SK-N-SH (cell line): ENCODE measurements around the gene CYREN. TPM values are rescaled to one million over a fixed set of nuclear protein-coding genes. Genes with fewer than 3 reads are reported as not detected.
A peak's percentile ranks its signal among the peaks of the same experiment; 100 is the strongest.

Source experiments
- CTCF ChIA-PET: fragments of 300-600, 350-600 bp; formaldehyde crosslinking; extraction: SDS; loops from one replicate; lab custom pipeline; 2021; lab: Yijun Ruan, JAX
- POLR2A ChIA-PET: fragments of 350-600 bp; sonication (Branson Sonifier 250); formaldehyde crosslinking; extraction: SDS; loops from one replicate; lab custom pipeline; 2020; ENCODE audit warnings: antibody characterized with exemption, inconsistent platforms; lab: Yijun Ruan, JAX
- DNase-seq: peaks from one replicate; pipeline ENCODE4 v3.0.0; 2012
- H2AFZ ChIP-seq: fragments of 200-600 bp; sonication (generic); 2 replicates; pipeline ENCODE4 v1.8.1; 2016; ENCODE audit warnings: antibody characterized with exemption, mild to moderate bottlenecking, low read depth
- H3F3A ChIP-seq: fragments of 200-600 bp; sonication (generic); replicated peaks from 2 replicates; pipeline ENCODE3; 2016; ENCODE audit warnings: antibody characterized with exemption, mild to moderate bottlenecking; ENCODE audit not compliant: insufficient read depth
- H3K27ac ChIP-seq, 2 experiments: fragments of 200-500 bp in 1 of 2; fragments of 200-600 bp in 1 of 2; sonication (Bioruptor generic) in 1 of 2; sonication (generic), shearing (Covaris generic) in 1 of 2; 2 replicates each; pipeline versions ENCODE4 v1.5.1 to v1.6.1; 2014 to 2016; ENCODE audit warnings: low read depth in 2 of 2, inconsistent platforms in 1 of 2, low read length in 1 of 2, mild to moderate bottlenecking in 1 of 2, mixed read lengths in 1 of 2
- H3K27me3 ChIP-seq: fragments of 200-600 bp; sonication (generic), shearing (Covaris generic); 2 replicates; pipeline ENCODE4 v1.6.1; 2016; ENCODE audit warnings: mixed run types; ENCODE audit not compliant: insufficient read depth
- H3K36me3 ChIP-seq, 2 experiments: fragments of 200-500 bp in 1 of 2; fragments of 200-600 bp in 1 of 2; sonication (Bioruptor generic) in 1 of 2; sonication (generic) in 1 of 2; replicated peaks in 1 of 2; 2 replicates each; pipeline versions ENCODE3 to v1.5.1; 2014 to 2016; ENCODE audit warnings: low read length in 1 of 2, mild to moderate bottlenecking in 1 of 2; ENCODE audit not compliant: insufficient read depth in 2 of 2, control insufficient read depth in 1 of 2
- H3K4me1 ChIP-seq, 2 experiments: fragments of 200-500 bp in 1 of 2; fragments of 200-600 bp in 1 of 2; sonication (Bioruptor generic) in 1 of 2; sonication (generic), shearing (Covaris generic) in 1 of 2; 2 replicates each; pipeline versions ENCODE4 v1.5.1 to v1.6.1; 2014 to 2016; ENCODE audit warnings: low read depth in 1 of 2, low read length in 1 of 2, mixed run types in 1 of 2; ENCODE audit not compliant: insufficient read depth in 2 of 2, control insufficient read depth in 1 of 2
- H3K4me2 ChIP-seq: fragments of 200-600 bp; sonication (generic), shearing (Covaris generic); 2 replicates; pipeline ENCODE4 v1.6.1; 2017; ENCODE audit warnings: mixed run types
- H3K4me3 ChIP-seq, 2 experiments: fragments of 200-500 bp in 1 of 2; fragments of 200-600 bp in 1 of 2; sonication (Bioruptor generic) in 1 of 2; sonication (generic), shearing (Covaris generic) in 1 of 2; 2 replicates each; pipeline versions ENCODE4 v1.5.1 to v1.8.1; 2014 to 2016; ENCODE audit warnings: low read depth in 2 of 2, inconsistent platforms in 1 of 2, low read length in 1 of 2, mild to moderate bottlenecking in 1 of 2, mixed read lengths in 1 of 2, moderate library complexity in 1 of 2
- H3K79me2 ChIP-seq: fragments of 200-600 bp; sonication (generic); 2 replicates; pipeline ENCODE4 v1.8.1; 2017; ENCODE audit warnings: mild to moderate bottlenecking; ENCODE audit not compliant: insufficient read depth
- H3K9ac ChIP-seq: fragments of 200-600 bp; sonication (generic); 2 replicates; pipeline ENCODE4 v1.6.1; 2017; ENCODE audit warnings: mixed run types
- H3K9me2 ChIP-seq: fragments of 200-600 bp; sonication (generic); 2 replicates; pipeline ENCODE4 v1.6.1; 2017; ENCODE audit warnings: mixed run types
- H3K9me3 ChIP-seq: fragments of 200-600 bp; sonication (generic); 2 replicates; pipeline ENCODE4 v1.6.1; 2017; ENCODE audit warnings: mixed run types, mild to moderate bottlenecking, moderate library complexity
- H4K20me1 ChIP-seq: fragments of 200-600 bp; sonication (generic); 2 replicates; pipeline ENCODE4 v1.6.1; 2017; ENCODE audit warnings: mild to moderate bottlenecking, mixed run types; ENCODE audit not compliant: insufficient read depth
- CHD2 ChIP-seq: fragments of 150-350 bp; IDR thresholded peaks from 2 replicates; pipeline ENCODE4 v1.6.1; 2018; ENCODE audit warnings: low read length; ENCODE audit not compliant: partially characterized antibody
- ELF1 ChIP-seq: IDR thresholded peaks from 2 replicates; pipeline ENCODE4 v1.4.0; 2012
- FOSL2 ChIP-seq: IDR thresholded peaks from 2 replicates; pipeline ENCODE4 v1.4.0; 2012; ENCODE audit warnings: low read depth, mild to moderate bottlenecking, moderate library complexity, borderline replicate concordance
- GABPA ChIP-seq: IDR thresholded peaks from 2 replicates; pipeline ENCODE4 v1.4.0; 2012; ENCODE audit warnings: low read depth, mild to moderate bottlenecking
- GATA2 ChIP-seq: sonication (generic); formaldehyde crosslinking; IDR thresholded peaks from 2 replicates; pipeline ENCODE4 v1.5.0; 2020; ENCODE audit warnings: mild to moderate bottlenecking, missing genetic modification reagents
- MXI1 ChIP-seq: IDR thresholded peaks from 2 replicates; pipeline ENCODE4 v1.6.1; 2012; ENCODE audit warnings: mild to moderate bottlenecking, low read depth, low read length, improper control_type of control experiment
- POLR2AphosphoS5 ChIP-seq: IDR thresholded peaks from 2 replicates; pipeline ENCODE4 v1.6.1; 2012; ENCODE audit warnings: low read depth, low read length
- RAD21 ChIP-seq: IDR thresholded peaks from 2 replicates; pipeline ENCODE4 v1.6.1; 2012; ENCODE audit warnings: mild to moderate bottlenecking, low read length
- RFX5 ChIP-seq: IDR thresholded peaks from 2 replicates; pipeline ENCODE4 v1.6.1; 2012; ENCODE audit warnings: mild to moderate bottlenecking, improper control_type of control experiment, low read length
- SMC3 ChIP-seq: IDR thresholded peaks from 2 replicates; pipeline ENCODE4 v1.6.1; 2012; ENCODE audit warnings: low read depth, low read length, improper control_type of control experiment
- TAF1 ChIP-seq: IDR thresholded peaks from 2 replicates; pipeline ENCODE4 v1.6.1; 2012; ENCODE audit warnings: low read depth, mild to moderate bottlenecking, low read length, moderate library complexity, borderline replicate concordance
- WGBS: methylation state at CpG from one replicate; pipeline ENCODE4 v1.1.6; 2017; ENCODE audit warnings: low lambda C conversion rate; 5-methylcytosine and 5-hydroxymethylcytosine counted together
- polyA plus RNA-seq, 3 experiments: library from polyadenylated mRNA; depleted of rRNA; stranded (reverse); fragments of >200 nt; gene quantifications; 2 replicates each; pipeline ENCODE4 v1.2.3, GENCODE V29; 2012
- TF ChIP-seq, protein P1 (sequence below): fragments of 200-600 bp; sonication (generic); IDR thresholded peaks from 2 replicates; pipeline ENCODE4 v1.6.1; 2017; ENCODE audit warnings: antibody characterized with exemption, mild to moderate bottlenecking, moderate library complexity
- TF ChIP-seq, protein P2 (sequence below): fragments of 150-350 bp; IDR thresholded peaks from 2 replicates; pipeline ENCODE4 v1.6.1; 2016; ENCODE audit warnings: mild to moderate bottlenecking, low read depth, low read length
- TF ChIP-seq, protein P3 (sequence below): IDR thresholded peaks from 2 replicates; pipeline ENCODE4 v1.4.0; 2012; ENCODE audit warnings: low read depth, borderline replicate concordance
- TF ChIP-seq, protein P4 (sequence below): IDR thresholded peaks from 2 replicates; pipeline ENCODE4; 2012
- TF ChIP-seq, protein P5 (sequence below): IDR thresholded peaks from 2 replicates; pipeline ENCODE4 v1.4.0; 2012; ENCODE audit warnings: low read depth, borderline replicate concordance
- TF ChIP-seq, protein P6 (sequence below): IDR thresholded peaks from 2 replicates; pipeline ENCODE4 v1.4.0; 2012; ENCODE audit warnings: low read depth

Gene CYREN
- polyA plus RNA-seq, 1 of the 3 experiments (the other 2 are of a cell fraction): 53.4 TPM

DNA sequence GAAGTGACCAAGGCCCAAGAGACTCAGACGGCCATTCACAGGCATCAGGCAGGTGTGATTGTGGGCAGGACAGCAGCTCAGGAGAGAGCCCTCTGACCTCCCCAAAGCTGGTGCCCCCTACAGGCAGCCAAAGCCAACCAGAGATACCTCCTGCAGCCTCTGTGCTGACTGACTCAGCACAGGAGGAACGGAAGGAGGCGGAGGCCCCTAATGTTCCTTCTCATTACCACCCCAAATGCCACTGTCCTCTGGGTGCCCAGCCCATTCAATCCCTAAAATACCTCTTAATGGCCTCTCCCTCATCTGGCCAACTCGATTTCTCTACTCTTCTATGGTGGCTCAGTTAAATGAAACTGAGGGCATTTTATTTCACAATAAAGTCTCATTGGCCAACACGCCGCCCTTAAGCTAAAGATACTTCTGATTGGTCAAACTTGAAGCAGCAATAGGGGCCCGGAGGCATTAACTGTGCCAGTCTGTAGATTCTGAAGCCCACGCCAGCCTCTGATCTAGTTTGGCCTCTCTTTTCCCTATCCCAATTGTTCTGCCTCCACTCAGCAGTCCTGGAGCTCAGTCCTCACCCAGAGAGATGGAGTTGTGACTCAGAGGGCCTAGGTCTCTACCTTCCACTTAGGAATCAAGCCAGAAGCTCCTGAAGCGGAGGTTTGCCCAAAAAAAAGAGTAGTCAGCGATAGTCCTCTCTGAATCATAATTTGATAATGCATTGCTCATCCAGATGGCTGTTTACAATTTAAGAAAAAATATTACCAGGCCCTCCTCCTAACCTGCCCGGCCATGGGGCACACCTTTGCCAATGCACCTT, 1.2 kb downstream of the CYREN start:
- H3F3A ChIP-seq: peaks cover 13% of the 10 kb centered on the region
- H3K27ac ChIP-seq: peak overlapping the region; percentile 90 to 97
- peak overlapping the region; percentile 89 for H3K9ac ChIP-seq
- no peaks in the 10 kb centered on the region for H4K20me1 ChIP-seq
- ChIA-PET POLR2A (interaction anchor here (0.6 to 1.5 kb wide), 2 partner anchors 183 to 407 kb away, joined by 3 to 6 read pairs; partner anchors contain the start of gene AGBL3), CTCF (interaction anchor here (0.6 to 3.4 kb wide), 17 partner anchors 11 to 1081 kb away, joined by 3 to 36 read pairs (median 3); no protein-coding TSS in a partner anchor)
- H3K36me3 ChIP-seq: peaks cover 31 to 44% of the 10 kb centered on the region in 2 experiments
- H3K4me1 ChIP-seq: peaks cover 3 to 24% of the 10 kb centered on the region in 2 experiments; a peak in 3 of 4 replicates
- H2AFZ ChIP-seq: peak overlapping the region; percentile 87
- H3K9me3 ChIP-seq: no peaks in the 10 kb centered on the region
- H3K9me2 ChIP-seq: no peaks in the 10 kb centered on the region
- peak; percentile 65 for DNase-seq
- H3K4me3 ChIP-seq: peak overlapping the region; percentile 89 to 97
- H3K4me2 ChIP-seq: peak overlapping the region; percentile 98
- H3K79me2 ChIP-seq: peaks cover 30% of the 10 kb centered on the region
- 58% methylated on average over 11 of the region's 11 CpGs for WGBS
- TF ChIP-seq POLR2AphosphoS5 (no peak), MXI1 (no peak), GABPA (no peak), FOSL2 (0 out of 2 replicates have a peak, but pooled peaks have one; percentile 22), RAD21 (0 out of 2 replicates have a peak, but pooled peaks have one; percentile 21), SMC3 (0 out of 2 replicates have a peak, but pooled peaks have one; percentile 21)
- TF ChIP-seq, protein P1, sequence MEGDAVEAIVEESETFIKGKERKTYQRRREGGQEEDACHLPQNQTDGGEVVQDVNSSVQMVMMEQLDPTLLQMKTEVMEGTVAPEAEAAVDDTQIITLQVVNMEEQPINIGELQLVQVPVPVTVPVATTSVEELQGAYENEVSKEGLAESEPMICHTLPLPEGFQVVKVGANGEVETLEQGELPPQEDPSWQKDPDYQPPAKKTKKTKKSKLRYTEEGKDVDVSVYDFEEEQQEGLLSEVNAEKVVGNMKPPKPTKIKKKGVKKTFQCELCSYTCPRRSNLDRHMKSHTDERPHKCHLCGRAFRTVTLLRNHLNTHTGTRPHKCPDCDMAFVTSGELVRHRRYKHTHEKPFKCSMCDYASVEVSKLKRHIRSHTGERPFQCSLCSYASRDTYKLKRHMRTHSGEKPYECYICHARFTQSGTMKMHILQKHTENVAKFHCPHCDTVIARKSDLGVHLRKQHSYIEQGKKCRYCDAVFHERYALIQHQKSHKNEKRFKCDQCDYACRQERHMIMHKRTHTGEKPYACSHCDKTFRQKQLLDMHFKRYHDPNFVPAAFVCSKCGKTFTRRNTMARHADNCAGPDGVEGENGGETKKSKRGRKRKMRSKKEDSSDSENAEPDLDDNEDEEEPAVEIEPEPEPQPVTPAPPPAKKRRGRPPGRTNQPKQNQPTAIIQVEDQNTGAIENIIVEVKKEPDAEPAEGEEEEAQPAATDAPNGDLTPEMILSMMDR: peak; percentile 58
- TF ChIP-seq, protein P2, sequence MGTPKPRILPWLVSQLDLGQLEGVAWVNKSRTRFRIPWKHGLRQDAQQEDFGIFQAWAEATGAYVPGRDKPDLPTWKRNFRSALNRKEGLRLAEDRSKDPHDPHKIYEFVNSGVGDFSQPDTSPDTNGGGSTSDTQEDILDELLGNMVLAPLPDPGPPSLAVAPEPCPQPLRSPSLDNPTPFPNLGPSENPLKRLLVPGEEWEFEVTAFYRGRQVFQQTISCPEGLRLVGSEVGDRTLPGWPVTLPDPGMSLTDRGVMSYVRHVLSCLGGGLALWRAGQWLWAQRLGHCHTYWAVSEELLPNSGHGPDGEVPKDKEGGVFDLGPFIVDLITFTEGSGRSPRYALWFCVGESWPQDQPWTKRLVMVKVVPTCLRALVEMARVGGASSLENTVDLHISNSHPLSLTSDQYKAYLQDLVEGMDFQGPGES: 0 out of 2 replicates have a peak, but pooled peaks have one; percentile 18
- H3K27me3 ChIP-seq: no peaks in the 10 kb centered on the region

DNA sequence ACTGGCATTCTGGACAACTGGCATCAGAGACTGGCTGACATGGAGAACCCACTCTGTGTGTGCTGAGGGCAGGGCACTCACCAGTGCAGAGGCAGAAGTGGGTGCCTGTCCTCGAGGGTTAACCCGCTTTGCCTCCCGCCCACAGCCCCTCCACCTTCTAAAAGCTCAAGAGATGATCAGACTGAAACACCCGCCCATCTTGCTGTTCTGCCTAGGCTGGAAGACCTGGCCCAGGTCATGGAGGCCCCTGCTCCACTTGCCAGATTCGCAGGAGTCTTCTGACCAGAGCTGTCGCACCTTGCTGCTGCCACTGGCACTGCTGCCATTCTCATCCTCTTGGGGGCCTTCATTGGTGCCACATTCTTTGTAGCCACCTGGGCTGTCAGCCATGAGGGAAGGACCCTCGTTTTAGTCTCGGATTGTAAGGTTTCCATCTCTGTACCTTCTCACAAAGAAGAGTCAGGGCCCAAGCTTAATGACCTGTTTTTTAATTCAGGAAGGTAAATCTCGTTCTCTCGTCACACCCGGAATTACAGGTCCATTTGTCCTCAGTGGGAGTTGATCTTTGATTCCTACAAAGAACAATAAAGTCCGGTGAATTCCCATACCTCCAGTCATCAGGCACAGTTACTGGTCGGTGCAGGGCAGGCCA, 1.9 kb downstream of the CYREN start:
- WGBS: 97% methylated on average over 13 of the region's 13 CpGs
- Histone ChIP-seq H3K4me3 (no peak overlapping the region; a peak in 1 of 4 replicates), H3K27me3 (no peaks in the 10 kb centered on the region), H3F3A (peaks cover 13% of the 10 kb centered on the region), H3K79me2 (peaks cover 30% of the 10 kb centered on the region), H3K9ac (no peak overlapping the region), H2AFZ (no peak overlapping the region), H3K4me2 (peak overlapping the region; percentile 98), H4K20me1 (no peaks in the 10 kb centered on the region), H3K9me2 (no peaks in the 10 kb centered on the region), H3K27ac (no peak overlapping the region), H3K36me3 (peaks cover 35 to 48% of the 10 kb centered on the region in 2 experiments), H3K4me1 (peaks cover 3 to 24% of the 10 kb centered on the region in 2 experiments; a peak in 3 of 4 replicates), H3K9me3 (no peaks in the 10 kb centered on the region)
- ChIA-PET CTCF (interaction anchor here (0.6 to 3.4 kb wide), 12 partner anchors 10 to 1082 kb away, joined by 3 to 36 read pairs (median 3); no protein-coding TSS in a partner anchor), POLR2A (no interaction called here)
- DNase-seq: no peak
- TF ChIP-seq FOSL2 (no peak), GATA2 (CRISPR knock-in tag) (no peak), CHD2 (no peak), TAF1 (no peak), RFX5 (no peak), ELF1 (no peak)
- TF ChIP-seq, protein P3, sequence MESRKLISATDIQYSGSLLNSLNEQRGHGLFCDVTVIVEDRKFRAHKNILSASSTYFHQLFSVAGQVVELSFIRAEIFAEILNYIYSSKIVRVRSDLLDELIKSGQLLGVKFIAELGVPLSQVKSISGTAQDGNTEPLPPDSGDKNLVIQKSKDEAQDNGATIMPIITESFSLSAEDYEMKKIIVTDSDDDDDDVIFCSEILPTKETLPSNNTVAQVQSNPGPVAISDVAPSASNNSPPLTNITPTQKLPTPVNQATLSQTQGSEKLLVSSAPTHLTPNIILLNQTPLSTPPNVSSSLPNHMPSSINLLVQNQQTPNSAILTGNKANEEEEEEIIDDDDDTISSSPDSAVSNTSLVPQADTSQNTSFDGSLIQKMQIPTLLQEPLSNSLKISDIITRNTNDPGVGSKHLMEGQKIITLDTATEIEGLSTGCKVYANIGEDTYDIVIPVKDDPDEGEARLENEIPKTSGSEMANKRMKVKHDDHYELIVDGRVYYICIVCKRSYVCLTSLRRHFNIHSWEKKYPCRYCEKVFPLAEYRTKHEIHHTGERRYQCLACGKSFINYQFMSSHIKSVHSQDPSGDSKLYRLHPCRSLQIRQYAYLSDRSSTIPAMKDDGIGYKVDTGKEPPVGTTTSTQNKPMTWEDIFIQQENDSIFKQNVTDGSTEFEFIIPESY: no peak
- TF ChIP-seq, protein P4, sequence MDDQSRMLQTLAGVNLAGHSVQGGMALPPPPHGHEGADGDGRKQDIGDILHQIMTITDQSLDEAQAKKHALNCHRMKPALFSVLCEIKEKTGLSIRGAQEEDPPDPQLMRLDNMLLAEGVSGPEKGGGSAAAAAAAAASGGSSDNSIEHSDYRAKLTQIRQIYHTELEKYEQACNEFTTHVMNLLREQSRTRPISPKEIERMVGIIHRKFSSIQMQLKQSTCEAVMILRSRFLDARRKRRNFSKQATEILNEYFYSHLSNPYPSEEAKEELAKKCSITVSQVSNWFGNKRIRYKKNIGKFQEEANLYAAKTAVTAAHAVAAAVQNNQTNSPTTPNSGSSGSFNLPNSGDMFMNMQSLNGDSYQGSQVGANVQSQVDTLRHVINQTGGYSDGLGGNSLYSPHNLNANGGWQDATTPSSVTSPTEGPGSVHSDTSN: no peak
- TF ChIP-seq, protein P5, sequence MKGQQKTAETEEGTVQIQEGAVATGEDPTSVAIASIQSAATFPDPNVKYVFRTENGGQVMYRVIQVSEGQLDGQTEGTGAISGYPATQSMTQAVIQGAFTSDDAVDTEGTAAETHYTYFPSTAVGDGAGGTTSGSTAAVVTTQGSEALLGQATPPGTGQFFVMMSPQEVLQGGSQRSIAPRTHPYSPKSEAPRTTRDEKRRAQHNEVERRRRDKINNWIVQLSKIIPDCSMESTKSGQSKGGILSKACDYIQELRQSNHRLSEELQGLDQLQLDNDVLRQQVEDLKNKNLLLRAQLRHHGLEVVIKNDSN: no peak
- TF ChIP-seq, protein P6, sequence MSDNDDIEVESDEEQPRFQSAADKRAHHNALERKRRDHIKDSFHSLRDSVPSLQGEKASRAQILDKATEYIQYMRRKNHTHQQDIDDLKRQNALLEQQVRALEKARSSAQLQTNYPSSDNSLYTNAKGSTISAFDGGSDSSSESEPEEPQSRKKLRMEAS: no peak
